Brain pericyte (primary cell): Measurements from ENCODE around the gene EZR.

ENCODE experiments used
- DNase-seq: peaks from one replicate; pipeline ENCODE4 v3.0.0-alpha.2; 2012; ENCODE audit warnings: low read depth, low spot score

Gene EZR

DNA sequence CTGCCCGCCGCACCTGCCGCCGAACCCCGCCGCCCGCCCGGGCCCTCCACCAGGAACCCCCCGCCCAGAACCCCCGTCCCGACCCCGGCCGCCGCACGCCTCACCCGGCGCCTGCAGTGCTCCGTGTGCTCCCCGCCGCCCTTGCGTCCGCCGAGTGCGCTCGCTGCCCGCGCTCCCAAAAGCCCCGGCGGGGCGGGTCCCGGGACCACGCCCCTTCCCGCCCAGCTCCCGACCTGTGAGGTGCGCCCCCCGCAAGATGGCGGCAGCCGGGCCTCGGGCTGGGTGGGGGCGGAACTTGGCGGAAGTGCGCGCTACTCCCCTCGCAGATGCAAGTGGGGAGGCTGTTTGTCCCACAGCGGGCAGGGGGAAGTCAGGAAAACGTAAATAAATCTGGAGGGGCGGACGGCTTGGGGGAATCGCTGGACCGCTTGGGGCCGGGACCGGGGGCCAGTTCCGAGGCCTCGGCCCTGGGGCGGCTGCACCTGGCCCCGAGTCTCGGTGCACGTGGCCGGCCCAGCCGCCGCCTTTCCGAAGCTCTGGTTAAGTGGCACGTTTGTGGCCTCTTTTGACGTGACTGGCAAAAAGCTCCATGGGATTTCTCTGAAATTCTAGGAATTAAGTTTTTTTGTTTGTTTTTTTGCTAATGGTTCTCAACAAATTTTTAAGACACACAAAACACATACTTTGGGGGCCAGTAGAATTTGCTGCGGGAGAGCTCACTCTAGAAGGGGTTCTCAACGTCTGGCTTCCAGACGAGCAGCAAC, at the start of gene EZR:
Gene EZR (minus strand): TSS at position 156 of the 764 bp plus-strand sequence. CDS start 1,275 bp downstream, outside the sequence.
- DNase-seq, result no peak

DNA sequence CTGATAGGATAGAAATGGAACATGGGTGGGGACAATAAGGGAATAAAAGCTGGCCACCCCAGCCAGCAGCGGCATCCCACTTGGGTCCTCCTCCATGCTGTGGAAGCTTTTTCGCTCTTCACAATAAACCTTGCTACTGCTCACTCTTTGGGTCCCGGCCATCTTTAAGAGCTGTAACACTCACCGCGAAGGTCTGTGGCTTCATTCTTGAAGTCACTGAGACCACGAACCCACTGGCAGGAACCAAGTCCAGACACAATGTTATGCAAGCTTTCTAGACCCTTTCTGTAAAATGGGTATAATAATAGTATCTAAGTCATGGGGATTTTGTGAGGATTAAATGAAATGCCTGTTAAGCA, 48.9 kb upstream of the EZR start:
- DNase-seq, result no peak

DNA sequence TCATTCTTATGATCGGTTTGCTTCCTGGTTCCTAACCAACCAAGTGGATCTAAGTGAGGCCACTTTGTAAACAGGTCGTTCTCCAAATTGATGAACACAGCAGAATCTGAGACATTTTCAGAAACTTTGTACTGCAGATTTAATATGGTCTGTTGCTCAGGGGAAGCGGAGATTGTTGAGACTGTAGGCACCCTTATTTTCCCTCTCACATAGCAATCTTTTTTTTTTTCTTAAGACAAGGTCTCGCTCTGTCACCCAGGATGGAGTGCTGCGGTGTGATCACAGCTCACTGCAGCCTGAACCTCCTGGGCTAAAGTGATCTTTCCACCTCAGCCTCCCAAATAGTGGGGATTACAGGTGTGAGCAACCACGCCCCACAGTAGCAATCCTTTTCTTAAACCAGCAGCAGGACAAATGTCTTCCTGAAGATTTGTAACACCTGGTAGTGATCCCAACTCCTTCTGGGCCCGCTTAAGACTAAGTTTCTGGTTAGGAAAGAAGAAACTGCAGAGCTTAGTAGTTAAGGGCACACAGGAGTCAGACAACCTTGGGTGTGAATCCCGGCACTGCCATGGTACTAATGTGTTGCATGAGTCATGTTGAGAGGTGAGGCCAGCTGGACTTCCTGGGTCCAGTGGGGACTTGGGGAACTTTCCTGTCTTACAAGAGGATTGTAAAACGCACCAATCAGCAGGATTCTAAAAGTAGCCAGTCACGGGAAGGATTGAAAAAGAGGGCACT, 48.4 kb upstream of the EZR start:
- DNase-seq, result no peak

DNA sequence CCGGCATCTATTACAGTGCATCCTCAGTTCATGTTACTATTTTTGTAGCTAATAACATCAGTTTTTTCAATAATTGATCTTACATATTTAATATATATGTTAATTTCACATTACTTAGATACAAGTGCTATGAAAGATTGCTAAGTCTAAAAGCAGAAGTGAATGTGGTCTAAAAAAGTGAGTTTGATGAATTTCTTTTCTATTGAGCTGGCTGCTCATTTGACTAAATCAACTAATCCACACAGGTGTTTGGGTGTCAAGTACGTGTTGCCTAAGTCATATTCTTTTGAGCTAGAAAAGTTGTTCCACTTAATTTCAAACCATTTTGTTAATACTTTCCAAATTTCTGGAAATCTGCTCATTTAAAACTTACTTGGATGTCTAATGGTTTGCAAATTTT, 46.6 kb upstream of the EZR start:
- DNase-seq, result no peak

- no peak for DNase-seq
These were observed 44.5 kb upstream of the EZR start for GRCh38 chr6:158863646-158864045.

DNA sequence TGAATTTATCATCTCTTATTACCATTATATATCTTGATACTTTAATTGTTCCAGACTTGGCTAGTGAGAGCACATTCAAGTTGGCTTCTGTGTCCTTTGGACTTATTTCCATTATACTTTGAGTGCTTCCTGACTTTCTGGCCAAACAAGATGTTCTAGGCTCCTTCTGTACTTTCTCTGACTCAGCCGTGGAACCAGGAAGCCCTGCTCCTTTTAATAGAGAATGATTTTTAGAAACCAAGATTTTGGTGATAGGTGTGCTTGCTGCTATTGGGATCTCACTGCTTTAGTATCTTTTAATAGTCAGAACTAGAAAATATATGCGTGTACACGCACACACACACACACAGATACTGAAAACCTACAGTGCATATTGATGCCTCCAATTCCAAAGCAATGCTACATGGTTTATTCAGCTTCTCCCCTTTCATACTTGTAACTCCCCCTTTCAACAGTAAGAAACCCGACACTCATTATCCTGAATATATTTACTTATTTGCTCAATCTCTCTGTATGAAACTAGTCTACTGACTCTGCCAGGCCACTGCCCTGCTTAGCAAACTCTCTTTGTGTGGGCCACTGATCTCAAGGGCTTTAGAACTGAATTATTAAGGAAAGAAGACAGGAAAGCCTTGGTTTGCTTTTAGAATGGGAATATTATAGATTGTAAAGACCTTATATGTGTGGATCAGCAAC, 42.7 kb upstream of the EZR start:
- DNase-seq, result no peak

DNA sequence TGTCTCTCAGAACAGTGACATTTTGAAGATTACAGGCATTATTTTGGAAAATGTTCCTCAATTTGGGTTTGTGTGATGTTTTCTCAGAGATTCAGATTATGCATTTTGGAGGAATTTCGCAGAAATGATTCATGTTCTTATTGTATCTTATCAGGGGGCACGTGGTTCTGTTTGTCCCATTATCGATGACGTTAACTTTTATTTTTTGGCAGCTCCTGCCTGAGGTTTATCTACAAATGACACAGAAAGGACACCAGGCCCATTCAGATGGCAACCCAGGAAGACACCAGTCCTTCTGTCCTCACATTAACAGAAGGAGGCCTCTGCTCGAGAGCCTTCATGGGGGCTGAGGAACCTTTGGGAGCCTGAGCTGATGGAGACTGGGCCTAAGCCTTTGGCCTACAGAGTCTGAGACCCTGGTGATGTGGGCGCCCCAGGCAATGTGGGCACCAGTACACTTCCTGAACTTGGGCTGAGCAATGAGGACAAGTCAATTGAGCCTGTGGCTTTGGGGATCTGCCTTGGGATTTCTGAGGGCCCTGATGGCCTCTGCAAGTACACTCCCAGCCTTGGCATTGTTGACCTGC, 41.2 kb upstream of the EZR start:
- no peak for DNase-seq

- no peak for DNase-seq
These were observed 37.1 kb upstream of the EZR start for GRCh38 chr6:158856261-158856660.

- DNase-seq, result no peak
These were observed 35.3 kb upstream of the EZR start for GRCh38 chr6:158854214-158855101.

GRCh38 chr6:158853880-158854213, 34.7 kb upstream of the EZR start:
- no peak for DNase-seq

- no peak for DNase-seq
These were observed 34.1 kb upstream of the EZR start for GRCh38 chr6:158853072-158853879.

DNA sequence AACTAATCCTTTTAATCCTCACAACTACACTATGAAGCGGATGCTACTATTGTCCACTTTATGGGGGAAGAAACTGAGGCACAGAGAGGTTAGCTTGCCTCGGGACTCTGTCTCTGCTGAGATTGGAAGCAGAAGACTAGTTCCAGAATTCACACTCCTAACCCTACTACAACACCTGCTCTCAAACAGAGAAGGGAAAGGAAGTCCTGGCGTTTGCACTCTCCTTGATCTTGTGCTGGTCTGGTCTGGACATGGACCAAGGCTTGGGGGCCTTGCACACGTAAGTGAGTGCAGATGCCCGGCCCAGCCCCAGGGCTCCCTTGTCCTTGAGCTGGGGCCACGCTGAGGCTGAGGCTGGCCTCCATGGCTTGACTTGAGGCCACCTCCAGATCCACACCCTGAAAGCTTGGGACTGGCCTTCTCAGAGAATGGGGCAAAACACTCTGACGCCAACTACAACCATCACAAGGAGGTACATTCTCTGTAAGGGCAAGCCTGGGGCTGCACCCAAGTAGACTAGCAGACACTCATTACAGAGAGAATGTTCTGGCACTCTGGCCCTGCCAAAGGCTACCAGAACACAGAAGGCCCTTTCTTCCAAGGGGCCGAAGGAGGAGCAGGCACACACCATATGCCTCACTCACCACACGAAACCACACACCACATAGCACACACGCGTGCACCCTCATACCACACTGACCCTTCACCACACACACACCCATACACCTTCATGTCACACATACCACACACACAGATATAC, 33.3 kb upstream of the EZR start:
- DNase-seq, result no peak

DNA sequence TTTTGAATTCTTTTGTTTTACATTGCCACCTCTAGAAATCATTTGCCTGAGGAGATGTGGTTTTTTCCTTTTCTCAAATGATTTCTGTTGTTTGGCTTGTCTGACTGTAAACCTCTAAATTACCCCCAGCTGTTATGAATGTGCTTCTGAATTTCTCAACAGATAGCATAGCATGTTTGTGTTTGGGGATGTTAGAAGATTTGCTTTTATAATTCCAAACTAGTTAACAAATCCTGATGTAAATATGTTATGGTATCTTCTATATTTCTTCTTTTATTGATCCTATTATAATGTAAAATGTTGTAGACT, 31.6 kb upstream of the EZR start:
- no peak for DNase-seq

DNA sequence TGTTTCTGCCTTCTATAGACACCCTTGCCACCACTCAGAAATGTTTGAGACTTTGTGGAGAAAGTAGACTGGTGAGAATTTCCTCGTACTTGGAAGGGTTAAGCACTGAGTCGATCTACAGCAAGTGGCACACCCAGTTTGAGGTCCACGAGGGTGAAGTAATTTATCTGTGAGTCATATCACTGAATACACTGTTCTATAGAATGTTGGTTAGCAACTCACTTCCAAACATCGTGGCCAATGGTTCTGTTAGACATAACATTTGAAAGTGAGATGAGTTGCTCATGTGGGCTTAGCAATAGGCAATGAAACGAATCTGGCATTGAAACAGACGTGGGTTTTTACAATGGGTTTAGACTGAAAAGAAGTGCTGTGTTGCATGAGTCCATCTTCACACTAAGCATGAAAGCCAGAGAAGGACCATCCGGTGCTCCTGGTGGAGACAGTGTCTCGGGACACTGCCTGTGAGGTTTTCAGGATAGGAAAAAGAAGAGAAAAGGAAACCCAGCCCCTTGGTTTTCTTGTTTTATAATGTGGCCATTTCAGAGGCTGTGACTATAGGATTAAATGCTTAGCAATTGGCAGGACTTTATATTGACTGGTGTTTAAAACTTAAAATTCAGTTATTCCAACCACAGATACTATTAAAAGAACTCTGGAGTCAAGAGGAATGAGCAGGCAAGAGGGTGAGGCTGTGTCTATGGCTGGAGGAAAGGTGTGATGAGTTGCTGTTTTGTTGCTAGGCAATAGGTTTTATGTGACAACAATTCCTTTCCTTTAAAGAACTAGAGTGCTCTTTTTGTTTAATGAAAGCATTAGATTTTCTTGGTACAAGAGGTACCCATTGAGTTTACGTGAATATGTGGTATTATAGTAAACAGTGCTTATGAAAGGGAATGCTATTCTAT, 31.0 kb upstream of the EZR start:
- no peak for DNase-seq

DNA sequence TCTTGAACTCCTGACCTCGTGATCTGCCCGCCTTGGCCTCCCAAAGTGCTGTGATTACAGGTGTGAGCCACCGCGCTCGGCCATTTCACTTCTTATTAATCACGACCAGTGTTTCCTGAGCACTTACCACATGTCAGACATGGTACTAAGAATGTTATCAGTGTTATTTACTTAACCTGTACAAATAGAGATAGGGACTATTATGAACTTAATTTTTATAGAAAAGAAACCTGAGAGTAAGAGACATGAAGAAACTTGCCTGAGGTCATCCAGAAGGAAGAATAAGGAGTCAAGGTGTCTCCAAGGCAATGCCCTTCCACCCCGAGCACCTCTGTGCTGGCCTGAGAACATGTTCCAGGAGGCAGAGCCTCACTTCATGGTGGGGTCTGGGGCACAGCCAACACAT, 29.3 kb upstream of the EZR start:
- no peak for DNase-seq

- no peak for DNase-seq
These were observed 28.6 kb upstream of the EZR start for GRCh38 chr6:158847786-158848185.

DNA sequence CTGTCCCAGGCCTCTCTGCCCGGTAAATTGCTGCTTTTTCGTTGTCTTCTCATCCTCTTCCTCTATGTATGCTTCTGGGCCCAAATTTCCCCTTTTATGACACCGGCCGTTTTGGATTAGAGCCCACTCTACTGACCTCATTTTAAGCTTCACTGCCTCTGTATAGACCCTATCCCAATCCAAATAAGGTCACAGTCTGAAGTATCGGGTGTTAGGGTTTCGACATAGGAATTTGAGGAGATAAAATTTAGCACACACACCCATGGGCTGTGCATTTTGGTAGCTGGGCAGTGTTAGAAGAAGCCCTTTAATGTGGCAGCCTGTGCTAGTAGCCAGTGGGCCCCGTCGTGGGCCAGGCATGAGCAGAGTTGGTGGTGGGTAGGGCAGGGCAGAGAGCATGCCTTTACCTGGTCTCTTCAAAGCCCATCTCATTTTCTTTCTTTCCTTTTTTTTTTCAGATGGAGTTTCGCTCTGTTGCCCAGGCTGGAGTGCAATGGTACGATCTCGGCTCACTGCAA, 27.9 kb upstream of the EZR start:
- no peak for DNase-seq

DNA sequence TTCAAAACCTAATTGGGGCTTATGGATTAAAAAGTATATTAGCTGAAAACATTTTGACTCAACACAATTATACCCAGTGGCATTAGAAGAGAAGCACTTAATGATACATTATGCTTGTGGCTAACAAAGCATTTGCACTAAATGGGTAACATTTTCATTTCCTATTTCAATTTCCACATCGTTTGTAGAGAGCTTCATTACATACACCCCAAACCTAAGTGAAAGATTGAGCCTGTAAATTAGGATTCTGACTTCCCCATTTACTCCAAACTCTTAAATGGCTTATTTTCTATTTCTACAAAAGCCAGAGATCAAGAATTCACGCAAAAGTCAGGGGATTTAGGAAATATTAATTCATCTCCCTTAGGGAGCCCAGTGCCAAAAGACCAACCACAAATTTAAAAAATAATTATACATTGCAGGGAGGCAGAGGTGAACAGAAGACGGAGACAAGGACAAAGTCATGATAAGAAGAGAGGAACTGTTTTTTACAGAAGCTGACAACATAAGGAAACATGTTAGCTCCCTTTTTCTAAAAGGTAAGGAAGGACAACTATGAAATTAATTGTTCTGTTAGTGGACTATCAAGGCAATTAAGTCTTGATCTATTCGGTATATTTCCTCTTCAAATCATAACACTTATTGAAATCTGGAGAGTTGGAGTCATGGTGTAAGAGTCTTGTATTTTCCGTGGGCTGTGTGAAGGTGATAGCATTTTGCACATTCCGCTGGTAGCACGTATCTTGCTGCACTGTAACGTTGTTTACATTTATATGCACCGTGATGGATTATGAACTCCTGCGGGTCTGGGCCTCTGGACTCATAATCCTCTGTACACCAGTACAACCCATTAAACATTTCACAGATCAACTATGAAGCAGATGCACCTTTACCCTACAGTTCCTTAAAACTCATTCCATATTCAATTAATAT, 24.8 kb upstream of the EZR start:
- no peak for DNase-seq
